ENCODE results near the gene DNHD1.

- no peak for TF ChIP-seq GATA2 (IDR thresholded peaks at IDR 0.05; ENCODE audit: low read depth, low read length)
- no peak for TF ChIP-seq GATA3 (IDR thresholded peaks at IDR 0.05; ENCODE audit: low read depth, low read length)
Observed at GRCh38 chr11:6584528-6584927, 87.4 kb downstream of the DNHD1 start.
